Testis (tissue), 2 donors: ENCODE measurements around the gene ZNF146.

Source experiments
- CTCF ChIP-seq, 3 experiments: fragments of 450-650 bp in 2 of 3; fragments of 200-600 bp in 1 of 3; sonication (generic) in 1 of 3; IDR thresholded peaks; one replicate each; pipeline ENCODE4 v1.5.1; 2016 to 2019; ENCODE audit warnings: antibody characterized with exemption in 3 of 3, mild to moderate bottlenecking in 2 of 3, moderate library complexity in 1 of 3
- POLR2A ChIP-seq: fragments of 450-650 bp; IDR thresholded peaks from one replicate; pipeline ENCODE4 v1.6.1; 2017; ENCODE audit warnings: antibody characterized with exemption, mild to moderate bottlenecking, moderate library complexity

DNA sequence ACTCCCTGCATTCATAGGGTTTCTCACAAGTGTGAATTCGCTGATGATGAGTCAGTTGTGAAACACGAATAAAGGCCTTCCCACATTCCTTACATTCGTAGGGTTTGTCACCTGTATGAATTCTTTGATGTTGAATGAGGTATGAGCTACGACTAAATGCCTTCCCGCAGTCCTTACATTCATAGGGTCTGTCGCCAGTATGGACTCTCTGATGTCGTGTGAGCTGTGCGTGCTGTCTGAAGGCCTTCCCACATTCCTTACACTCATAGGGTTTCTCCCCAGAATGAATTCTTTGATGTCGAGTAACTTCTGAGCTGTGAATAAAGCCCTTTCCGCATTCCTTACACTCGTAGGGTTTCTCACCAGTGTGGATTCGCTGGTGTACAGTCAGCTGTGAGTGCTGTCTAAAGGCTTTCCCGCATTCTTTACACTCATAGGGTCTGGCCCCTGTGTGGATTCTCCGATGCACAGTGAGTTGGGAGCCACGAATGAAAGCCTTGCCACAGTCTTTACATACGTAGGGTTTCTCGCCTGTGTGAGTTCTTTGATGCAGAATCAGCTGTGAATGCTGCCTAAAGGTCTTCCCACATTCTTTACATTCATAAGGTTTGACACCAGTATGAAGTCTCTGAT, 32.2 kb upstream of the ZNF146 start:
- TF ChIP-seq POLR2A (no peak), CTCF (IDR thresholded peaks at IDR 0.05) (no peak)
